Esophagus squamous epithelium (tissue), 4 donors: Measurements from ENCODE around the gene HEATR1.

ENCODE experiments used
- POLR2A ChIP-seq, 4 donors: fragments of 450-650 bp; IDR thresholded peaks; one replicate each; pipeline ENCODE4 v1.6.1; 2017; ENCODE audit warnings: antibody characterized with exemption in 4 of 4, mild to moderate bottlenecking in 4 of 4, moderate library complexity in 3 of 4
- TF ChIP-seq, protein P1 (sequence below), 6 experiments: fragments of 450-650 bp in 4 of 6; fragments of 200-600 bp in 2 of 6; sonication (generic) in 2 of 6; IDR thresholded peaks; one replicate each; pipeline ENCODE4 v1.5.1; 2016 to 2019; ENCODE audit warnings: antibody characterized with exemption in 6 of 6, mild to moderate bottlenecking in 4 of 6, moderate library complexity in 4 of 6

DNA sequence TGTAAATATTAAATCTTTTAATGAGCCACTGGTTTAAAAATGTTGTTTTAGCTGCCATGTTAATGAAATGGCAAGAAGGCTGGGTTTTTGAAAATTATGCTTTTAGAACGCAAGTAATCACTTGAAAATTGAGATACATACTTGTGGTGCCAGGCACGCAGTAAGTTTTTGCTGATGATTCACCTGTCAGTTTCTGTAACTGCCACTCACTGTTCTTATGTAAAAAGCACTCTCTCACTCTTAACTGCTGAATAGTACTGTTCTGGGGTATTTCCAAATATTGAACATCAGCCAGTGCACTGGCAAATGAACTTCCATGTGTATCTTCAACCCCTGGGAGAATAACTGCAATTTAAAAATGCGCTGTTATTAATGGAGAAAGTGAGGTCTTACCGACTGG, 62.6 kb downstream of the HEATR1 start:
- TF ChIP-seq POLR2A (IDR thresholded peaks at IDR 0.05): no peak
- TF ChIP-seq, protein P1, sequence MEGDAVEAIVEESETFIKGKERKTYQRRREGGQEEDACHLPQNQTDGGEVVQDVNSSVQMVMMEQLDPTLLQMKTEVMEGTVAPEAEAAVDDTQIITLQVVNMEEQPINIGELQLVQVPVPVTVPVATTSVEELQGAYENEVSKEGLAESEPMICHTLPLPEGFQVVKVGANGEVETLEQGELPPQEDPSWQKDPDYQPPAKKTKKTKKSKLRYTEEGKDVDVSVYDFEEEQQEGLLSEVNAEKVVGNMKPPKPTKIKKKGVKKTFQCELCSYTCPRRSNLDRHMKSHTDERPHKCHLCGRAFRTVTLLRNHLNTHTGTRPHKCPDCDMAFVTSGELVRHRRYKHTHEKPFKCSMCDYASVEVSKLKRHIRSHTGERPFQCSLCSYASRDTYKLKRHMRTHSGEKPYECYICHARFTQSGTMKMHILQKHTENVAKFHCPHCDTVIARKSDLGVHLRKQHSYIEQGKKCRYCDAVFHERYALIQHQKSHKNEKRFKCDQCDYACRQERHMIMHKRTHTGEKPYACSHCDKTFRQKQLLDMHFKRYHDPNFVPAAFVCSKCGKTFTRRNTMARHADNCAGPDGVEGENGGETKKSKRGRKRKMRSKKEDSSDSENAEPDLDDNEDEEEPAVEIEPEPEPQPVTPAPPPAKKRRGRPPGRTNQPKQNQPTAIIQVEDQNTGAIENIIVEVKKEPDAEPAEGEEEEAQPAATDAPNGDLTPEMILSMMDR (IDR thresholded peaks at IDR 0.05): no peak
